Measurements from ENCODE around the gene BNC2.

The BNC2 gene

DNA sequence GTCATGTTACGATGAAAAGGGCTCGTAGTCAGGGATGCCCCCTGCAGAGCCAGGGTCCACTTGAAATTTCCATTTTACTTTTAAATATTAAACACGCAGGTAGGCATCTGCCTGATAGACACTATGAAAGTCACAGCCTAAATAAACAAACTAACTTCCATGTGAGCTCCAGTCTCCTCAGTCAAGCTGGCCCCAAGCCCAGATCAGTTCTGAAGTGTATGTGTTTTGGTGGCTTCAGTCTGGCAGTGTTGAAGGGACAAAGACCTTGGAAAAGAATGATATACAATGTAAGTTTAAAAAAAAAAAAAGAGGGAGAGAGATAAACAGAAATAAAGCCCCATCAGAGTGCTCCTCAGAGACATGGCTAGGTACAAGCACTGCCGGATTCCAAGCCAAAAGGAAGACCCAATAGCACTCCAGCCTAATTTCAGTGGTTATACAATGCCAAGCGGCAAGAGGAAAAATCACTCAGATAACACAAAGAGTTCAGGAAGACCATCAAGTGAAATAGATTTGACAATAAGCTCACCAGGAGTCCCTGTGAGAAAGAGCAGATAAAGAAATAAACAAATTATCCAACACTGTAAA lies 181.0 kb downstream of the BNC2 start (continued):
- TF ChIP-seq, protein P1, sequence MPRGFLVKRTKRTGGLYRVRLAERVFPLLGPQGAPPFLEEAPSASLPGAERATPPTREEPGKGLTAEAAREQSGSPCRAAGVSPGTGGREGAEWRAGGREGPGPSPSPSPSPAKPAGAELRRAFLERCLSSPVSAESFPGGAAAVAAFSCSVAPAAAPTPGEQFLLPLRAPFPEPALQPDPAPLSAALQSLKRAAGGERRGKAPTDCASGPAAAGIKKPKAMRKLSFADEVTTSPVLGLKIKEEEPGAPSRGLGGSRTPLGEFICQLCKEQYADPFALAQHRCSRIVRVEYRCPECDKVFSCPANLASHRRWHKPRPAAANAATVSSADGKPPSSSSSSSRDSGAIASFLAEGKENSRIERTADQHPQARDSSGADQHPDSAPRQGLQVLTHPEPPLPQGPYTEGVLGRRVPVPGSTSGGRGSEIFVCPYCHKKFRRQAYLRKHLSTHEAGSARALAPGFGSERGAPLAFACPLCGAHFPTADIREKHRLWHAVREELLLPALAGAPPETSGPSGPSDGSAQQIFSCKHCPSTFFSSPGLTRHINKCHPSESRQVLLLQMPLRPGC (tag by site-specific recombination; IDR thresholded peaks at IDR 0.05) = no peak
- TF ChIP-seq ZNF335 (tag by site-specific recombination; conservative IDR thresholded peaks at IDR 0.05) = peak; percentile 49
- no peak for TF ChIP-seq FEZF1 (tag by site-specific recombination; IDR thresholded peaks at IDR 0.05)
- TF ChIP-seq ZNF2 (tag by site-specific recombination; IDR thresholded peaks at IDR 0.05) = no peak
- TF ChIP-seq HIC1 (tag by site-specific recombination; IDR thresholded peaks at IDR 0.05) = no peak
- TF ChIP-seq, protein P2, sequence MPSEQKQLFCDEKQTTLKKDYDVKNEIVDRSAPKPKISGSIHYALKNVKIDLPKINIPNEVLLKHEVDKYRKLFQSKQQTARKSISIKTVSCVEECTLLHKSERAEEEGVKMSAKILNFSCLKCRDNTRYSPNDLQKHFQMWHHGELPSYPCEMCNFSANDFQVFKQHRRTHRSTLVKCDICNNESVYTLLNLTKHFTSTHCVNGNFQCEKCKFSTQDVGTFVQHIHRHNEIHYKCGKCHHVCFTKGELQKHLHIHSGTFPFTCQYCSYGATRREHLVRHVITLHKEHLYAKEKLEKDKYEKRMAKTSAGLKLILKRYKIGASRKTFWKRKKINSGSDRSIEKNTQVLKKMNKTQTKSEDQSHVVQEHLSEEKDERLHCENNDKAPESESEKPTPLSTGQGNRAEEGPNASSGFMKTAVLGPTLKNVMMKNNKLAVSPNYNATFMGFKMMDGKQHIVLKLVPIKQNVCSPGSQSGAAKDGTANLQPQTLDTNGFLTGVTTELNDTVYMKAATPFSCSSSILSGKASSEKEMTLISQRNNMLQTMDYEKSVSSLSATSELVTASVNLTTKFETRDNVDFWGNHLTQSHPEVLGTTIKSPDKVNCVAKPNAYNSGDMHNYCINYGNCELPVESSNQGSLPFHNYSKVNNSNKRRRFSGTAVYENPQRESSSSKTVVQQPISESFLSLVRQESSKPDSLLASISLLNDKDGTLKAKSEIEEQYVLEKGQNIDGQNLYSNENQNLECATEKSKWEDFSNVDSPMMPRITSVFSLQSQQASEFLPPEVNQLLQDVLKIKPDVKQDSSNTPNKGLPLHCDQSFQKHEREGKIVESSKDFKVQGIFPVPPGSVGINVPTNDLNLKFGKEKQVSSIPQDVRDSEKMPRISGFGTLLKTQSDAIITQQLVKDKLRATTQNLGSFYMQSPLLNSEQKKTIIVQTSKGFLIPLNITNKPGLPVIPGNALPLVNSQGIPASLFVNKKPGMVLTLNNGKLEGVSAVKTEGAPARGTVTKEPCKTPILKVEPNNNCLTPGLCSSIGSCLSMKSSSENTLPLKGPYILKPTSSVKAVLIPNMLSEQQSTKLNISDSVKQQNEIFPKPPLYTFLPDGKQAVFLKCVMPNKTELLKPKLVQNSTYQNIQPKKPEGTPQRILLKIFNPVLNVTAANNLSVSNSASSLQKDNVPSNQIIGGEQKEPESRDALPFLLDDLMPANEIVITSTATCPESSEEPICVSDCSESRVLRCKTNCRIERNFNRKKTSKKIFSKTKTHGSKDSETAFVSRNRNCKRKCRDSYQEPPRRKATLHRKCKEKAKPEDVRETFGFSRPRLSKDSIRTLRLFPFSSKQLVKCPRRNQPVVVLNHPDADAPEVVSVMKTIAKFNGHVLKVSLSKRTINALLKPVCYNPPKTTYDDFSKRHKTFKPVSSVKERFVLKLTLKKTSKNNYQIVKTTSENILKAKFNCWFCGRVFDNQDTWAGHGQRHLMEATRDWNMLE (tag by site-specific recombination; conservative IDR thresholded peaks at IDR 0.05; ENCODE audit: low read depth) = no peak
- TF ChIP-seq ZNF639 (tag by site-specific recombination; IDR thresholded peaks at IDR 0.05) = no peak
- no peak for TF ChIP-seq ZNF416 (tag by site-specific recombination; IDR thresholded peaks at IDR 0.05)
- TF ChIP-seq RBAK (tag by site-specific recombination; IDR thresholded peaks at IDR 0.05) = no peak
- TF ChIP-seq ZNF48 (tag by site-specific recombination; IDR thresholded peaks at IDR 0.05) = no peak
- no peak for TF ChIP-seq ZNF501 (tag by site-specific recombination; IDR thresholded peaks at IDR 0.05)
- TF ChIP-seq ZBTB26 (tag by site-specific recombination; optimal IDR thresholded peaks at IDR 0.05) = no peak
- peak; percentile 63; the same call in 1 of the 2 replicates for TF ChIP-seq GLIS1 (tag by site-specific recombination; IDR thresholded peaks at IDR 0.05)
- TF ChIP-seq PRDM1 (tag by site-specific recombination; IDR thresholded peaks at IDR 0.05) = no peak
- no peak for TF ChIP-seq ZSCAN30 (tag by site-specific recombination; IDR thresholded peaks at IDR 0.05)
- TF ChIP-seq ZNF692 (tag by site-specific recombination; IDR thresholded peaks at IDR 0.05) = peak; percentile 12; the same call in 1 of the 2 replicates

All from HEK293 (cell line).